Astrocyte of the spinal cord (primary cell): ENCODE data around the gene CNTNAP5.

ENCODE experiments used
- DNase-seq: peaks from one replicate; pipeline ENCODE4 v3.0.0; 2011; ENCODE audit warnings: low read depth, low spot score
- H3K4me3 ChIP-seq: 2 replicates; pipeline ENCODE4 v1.5.1; 2011; ENCODE audit warnings: low read depth, mild to moderate bottlenecking, low read length, moderate library complexity
- in situ Hi-C: cut with HindIII; loops from 2 replicates; pipeline ENCODE4 v1.10.0; 2017; ENCODE audit warnings: low sequenced_read_pairs
- TF ChIP-seq, protein P1 (sequence below): IDR thresholded peaks from 2 replicates; pipeline ENCODE4 v1.5.1; 2012; ENCODE audit warnings: low read depth, mild to moderate bottlenecking, low read length, inconsistent platforms

The CNTNAP5 gene

DNA sequence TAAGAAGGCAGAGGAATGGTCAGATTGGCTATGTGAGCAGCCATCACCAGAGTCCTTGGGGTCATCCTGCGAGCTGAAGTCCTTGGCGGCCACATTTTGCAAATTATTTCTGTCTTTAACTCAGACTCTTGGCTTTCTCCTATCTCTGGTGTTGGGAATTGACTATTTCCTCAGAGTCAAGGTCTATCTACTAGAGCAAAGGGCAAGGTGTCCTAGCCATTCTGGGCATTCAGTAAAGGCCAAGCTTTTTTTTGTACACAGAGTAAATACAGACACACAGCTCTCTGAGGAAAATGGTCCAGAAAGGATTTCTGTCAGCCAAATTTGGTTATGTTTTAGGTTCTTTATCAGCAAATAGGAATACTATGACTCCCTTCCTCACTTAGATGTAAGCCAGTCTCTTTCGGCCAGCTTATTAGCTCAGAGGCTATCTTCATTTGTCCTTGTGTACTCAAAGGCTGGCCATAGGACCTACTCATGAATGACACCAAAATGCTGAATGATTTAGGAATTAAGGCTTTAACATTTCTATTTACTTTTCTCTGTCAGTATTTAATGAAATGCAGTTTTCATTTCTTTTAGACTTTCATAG, 146.5 kb downstream of the CNTNAP5 start:
- TF ChIP-seq, protein P1, sequence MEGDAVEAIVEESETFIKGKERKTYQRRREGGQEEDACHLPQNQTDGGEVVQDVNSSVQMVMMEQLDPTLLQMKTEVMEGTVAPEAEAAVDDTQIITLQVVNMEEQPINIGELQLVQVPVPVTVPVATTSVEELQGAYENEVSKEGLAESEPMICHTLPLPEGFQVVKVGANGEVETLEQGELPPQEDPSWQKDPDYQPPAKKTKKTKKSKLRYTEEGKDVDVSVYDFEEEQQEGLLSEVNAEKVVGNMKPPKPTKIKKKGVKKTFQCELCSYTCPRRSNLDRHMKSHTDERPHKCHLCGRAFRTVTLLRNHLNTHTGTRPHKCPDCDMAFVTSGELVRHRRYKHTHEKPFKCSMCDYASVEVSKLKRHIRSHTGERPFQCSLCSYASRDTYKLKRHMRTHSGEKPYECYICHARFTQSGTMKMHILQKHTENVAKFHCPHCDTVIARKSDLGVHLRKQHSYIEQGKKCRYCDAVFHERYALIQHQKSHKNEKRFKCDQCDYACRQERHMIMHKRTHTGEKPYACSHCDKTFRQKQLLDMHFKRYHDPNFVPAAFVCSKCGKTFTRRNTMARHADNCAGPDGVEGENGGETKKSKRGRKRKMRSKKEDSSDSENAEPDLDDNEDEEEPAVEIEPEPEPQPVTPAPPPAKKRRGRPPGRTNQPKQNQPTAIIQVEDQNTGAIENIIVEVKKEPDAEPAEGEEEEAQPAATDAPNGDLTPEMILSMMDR = no peak
- in situ Hi-C loops = no loop called here
- DNase-seq = no peak
- H3K4me3 ChIP-seq = no peak overlapping the region

DNA sequence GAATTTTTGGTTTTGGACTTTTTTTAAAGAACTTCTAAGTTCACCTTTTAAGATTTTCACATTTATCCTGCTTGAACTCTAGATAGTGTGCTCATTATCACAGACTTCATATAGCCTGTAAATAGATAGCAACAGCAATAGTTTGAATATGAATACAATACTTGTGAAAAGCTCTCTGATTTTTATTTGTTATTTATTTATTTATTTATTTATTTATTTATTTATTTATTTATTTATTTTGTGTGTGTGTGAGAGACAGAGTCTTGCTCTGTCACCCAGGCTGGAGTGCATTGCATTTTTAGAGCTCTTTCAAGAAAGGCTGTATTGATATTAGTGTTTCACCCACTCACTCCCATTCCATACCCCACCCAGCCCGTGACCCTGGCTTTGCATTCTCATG, 153.6 kb downstream of the CNTNAP5 start:
- TF ChIP-seq, protein P1 = no peak
- in situ Hi-C loops = no loop called here
- H3K4me3 ChIP-seq = no peak overlapping the region
- DNase-seq = no peak

- TF ChIP-seq, protein P1 = no peak
- in situ Hi-C loops = no loop called here
- DNase-seq = no peak
- H3K4me3 ChIP-seq = no peak overlapping the region
Measured at GRCh38 chr2:124180635-124181034, 155.5 kb downstream of the CNTNAP5 start.

- no peak for DNase-seq
- H3K4me3 ChIP-seq = no peak overlapping the region
- TF ChIP-seq, protein P1 = no peak
- in situ Hi-C loops = no loop called here
Measured at GRCh38 chr2:124186801-124187200, 161.7 kb downstream of the CNTNAP5 start.

DNA sequence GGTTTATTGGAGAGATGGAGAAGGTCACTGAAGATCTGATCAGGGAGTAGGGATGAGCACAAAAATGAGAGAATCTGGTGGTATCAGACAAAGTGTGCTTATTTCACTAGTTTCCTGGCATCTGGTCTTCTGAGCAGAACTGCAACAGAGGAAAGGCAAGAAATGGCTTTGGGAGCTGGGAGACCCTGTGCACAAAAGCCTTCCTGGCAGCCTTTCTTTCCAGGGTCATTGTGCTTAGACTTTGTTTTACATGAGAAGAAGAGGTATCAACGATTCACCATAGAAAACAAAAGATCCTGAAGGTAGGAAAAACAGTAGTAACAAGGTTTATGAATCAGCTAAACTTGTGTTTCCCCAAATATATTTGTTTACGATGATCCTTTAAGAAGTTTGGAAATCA, 162.9 kb downstream of the CNTNAP5 start:
- TF ChIP-seq, protein P1 = no peak
- no peak overlapping the region for H3K4me3 ChIP-seq
- in situ Hi-C loops = no loop called here
- DNase-seq = no peak

- in situ Hi-C loops = no loop called here
- DNase-seq = no peak
- H3K4me3 ChIP-seq = no peak overlapping the region
- TF ChIP-seq, protein P1 = no peak
Measured at GRCh38 chr2:124193706-124194105, 168.6 kb downstream of the CNTNAP5 start.

- H3K4me3 ChIP-seq = no peak overlapping the region
- TF ChIP-seq, protein P1 = no peak
- no peak for DNase-seq
- in situ Hi-C loops = no loop called here
Measured at GRCh38 chr2:124201713-124202112, 176.6 kb downstream of the CNTNAP5 start.
